Psoas muscle (tissue), 8 donors: ENCODE data around the gene OOSP4B. TPM values are rescaled to one million over a fixed set of nuclear protein-coding genes. Genes with fewer than 3 reads are reported as not detected.
"Not testable (repeated sequence)": the region's sequence is repeated elsewhere in the genome, so short reads cannot be mapped to it uniquely, and the experiment has no call there.

Experiments
- ATAC-seq, 4 donors: fragments of 200-7000 bp; cut with Tn5 transposase; one replicate each; pipeline ENCODE4 v1.9.1; 2020; ENCODE audit warnings: moderate library complexity in 3 of 4, mild to moderate bottlenecking in 2 of 4
- DNase-seq, 2 donors: peaks; one replicate each; pipeline ENCODE4 v3.0.0-alpha.2; 2020
- H3K27ac ChIP-seq: fragments of 200-600 bp; one replicate; pipeline ENCODE4 v1.8.0; 2022
- H3K27me3 ChIP-seq, 3 donors: fragments of 200-600 bp in 1 of 3; one replicate each; pipeline versions ENCODE4 v1.6.1 to v1.8.0; 2013 to 2022; ENCODE audit warnings: low read length in 2 of 3, mild to moderate bottlenecking in 2 of 3, moderate library complexity in 1 of 3; ENCODE audit not compliant: insufficient read depth in 3 of 3
- H3K36me3 ChIP-seq, 2 donors: fragments of 200-600 bp in 1 of 2; one replicate each; pipeline versions ENCODE4 v1.6.1 to v1.8.0; 2013 to 2022; ENCODE audit warnings: low read depth in 1 of 2, mild to moderate bottlenecking in 1 of 2, moderate library complexity in 1 of 2; ENCODE audit not compliant: insufficient read depth in 1 of 2
- H3K4me1 ChIP-seq: fragments of 200-600 bp; one replicate; pipeline ENCODE4 v1.8.0; 2022
- H3K4me3 ChIP-seq: fragments of 200-600 bp; one replicate; pipeline ENCODE4 v1.8.0; 2022; ENCODE audit warnings: mild to moderate bottlenecking
- H3K9me3 ChIP-seq: fragments of 200-600 bp; one replicate; pipeline ENCODE4 v1.8.0; 2022
- WGBS, 3 donors: extraction: QIAGEN DNeasy Blood & Tissue Kit; methylation state at CpG; one replicate each; pipeline versions ENCODE4 v1.1.6 to v1.1.7; 2013; 5-methylcytosine and 5-hydroxymethylcytosine counted together
- intact Hi-C, 2 donors: fragments of 100-400 bp; cut with DNase I; formaldehyde crosslinking; loops; one replicate each; pipeline versions ENCODE4 v1.11.0 to v1.14.2; 2022
- polyA plus RNA-seq, 3 donors: library from polyadenylated mRNA; stranded (reverse); fragments of 200-250 nt; gene quantifications; one replicate each; pipeline ENCODE4 v1.2.3, GENCODE V29; 2013
- total RNA-seq, 4 donors: library from RNA; stranded (reverse); fragmentation: NEBNext Ultra II Directional in 2 of 4; extraction: Animal tissue kit (Norgen Biotek cat#: 25700) in 2 of 4; gene quantifications; one replicate each; pipeline versions ENCODE4 v1.2.1 to v1.2.4, GENCODE V29; 2021 to 2023
- TF ChIP-seq, protein P1 (sequence below): fragments of 200-600 bp; IDR thresholded peaks from one replicate; pipeline ENCODE4 v1.8.0; 2022; ENCODE audit warnings: antibody characterized with exemption
- donor health status: healthy with polysubstance abuse.
- donor health status: DM: no; HTN: no; CAD: no; lungs with moderate emphysema.
- donor health status: Bipolar disorder and iron deficiency.
- donor health status: healthy.
- donor health status: DM: yes; HTN: yes; CAD: no.
- donor health status: DM: no; HTN: no; CAD: no.
- donor health status: DM: no; HTN: no; CAD: no.
- donor health status: DM: yes; HTN: yes; CAD: no.

OOSP4B gene
- total and polyA plus RNA-seq, 7 donors = not detected

DNA sequence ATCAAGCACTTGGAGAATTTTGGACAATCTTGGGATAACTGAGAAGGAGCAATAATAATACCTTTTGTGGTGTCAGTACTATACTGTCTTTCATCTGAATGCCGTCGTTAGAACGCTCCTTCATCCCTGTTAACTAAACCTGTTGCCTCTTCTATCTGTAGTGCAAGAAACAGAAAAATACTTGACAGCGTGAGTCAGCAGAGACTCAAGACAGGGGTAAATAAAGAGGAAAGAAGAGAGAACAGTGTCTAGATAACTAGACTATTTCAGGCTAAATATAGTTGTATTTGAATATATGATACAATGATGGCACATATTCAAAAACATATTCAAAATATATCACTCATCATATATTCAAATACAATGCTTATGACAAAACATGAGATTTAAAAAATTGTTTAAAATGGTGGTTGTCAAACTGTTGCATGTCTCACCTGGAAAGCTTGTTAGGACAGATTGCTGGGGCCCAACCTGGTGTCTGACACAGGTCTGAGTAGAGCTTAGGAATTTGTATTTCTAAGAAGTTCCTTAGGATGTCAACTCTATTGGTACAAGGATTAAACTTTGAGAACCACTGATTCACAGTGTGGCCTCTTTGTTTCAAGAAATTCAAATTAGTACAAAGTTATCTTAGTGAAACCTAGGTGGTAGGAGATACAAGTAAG is 35.7 kb upstream of the OOSP4B start:
- intact Hi-C loops = no loop called here
- ATAC-seq = no peak
- DNase-seq = no peak
- no peak overlapping the region for H3K27ac ChIP-seq
- no peak overlapping the region for H3K4me3 ChIP-seq
- TF ChIP-seq, protein P1, sequence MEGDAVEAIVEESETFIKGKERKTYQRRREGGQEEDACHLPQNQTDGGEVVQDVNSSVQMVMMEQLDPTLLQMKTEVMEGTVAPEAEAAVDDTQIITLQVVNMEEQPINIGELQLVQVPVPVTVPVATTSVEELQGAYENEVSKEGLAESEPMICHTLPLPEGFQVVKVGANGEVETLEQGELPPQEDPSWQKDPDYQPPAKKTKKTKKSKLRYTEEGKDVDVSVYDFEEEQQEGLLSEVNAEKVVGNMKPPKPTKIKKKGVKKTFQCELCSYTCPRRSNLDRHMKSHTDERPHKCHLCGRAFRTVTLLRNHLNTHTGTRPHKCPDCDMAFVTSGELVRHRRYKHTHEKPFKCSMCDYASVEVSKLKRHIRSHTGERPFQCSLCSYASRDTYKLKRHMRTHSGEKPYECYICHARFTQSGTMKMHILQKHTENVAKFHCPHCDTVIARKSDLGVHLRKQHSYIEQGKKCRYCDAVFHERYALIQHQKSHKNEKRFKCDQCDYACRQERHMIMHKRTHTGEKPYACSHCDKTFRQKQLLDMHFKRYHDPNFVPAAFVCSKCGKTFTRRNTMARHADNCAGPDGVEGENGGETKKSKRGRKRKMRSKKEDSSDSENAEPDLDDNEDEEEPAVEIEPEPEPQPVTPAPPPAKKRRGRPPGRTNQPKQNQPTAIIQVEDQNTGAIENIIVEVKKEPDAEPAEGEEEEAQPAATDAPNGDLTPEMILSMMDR = no peak
- H3K9me3 ChIP-seq = no peaks in the 10 kb centered on the region
- H3K4me1 ChIP-seq = no peaks in the 10 kb centered on the region
- 91 to 96% (median 92%) methylated on average over 4 of the region's 4 CpGs for WGBS, 3 donors
- no peaks in the 10 kb centered on the region for H3K36me3 ChIP-seq
- H3K27me3 ChIP-seq = no peaks in the 10 kb centered on the region

DNA sequence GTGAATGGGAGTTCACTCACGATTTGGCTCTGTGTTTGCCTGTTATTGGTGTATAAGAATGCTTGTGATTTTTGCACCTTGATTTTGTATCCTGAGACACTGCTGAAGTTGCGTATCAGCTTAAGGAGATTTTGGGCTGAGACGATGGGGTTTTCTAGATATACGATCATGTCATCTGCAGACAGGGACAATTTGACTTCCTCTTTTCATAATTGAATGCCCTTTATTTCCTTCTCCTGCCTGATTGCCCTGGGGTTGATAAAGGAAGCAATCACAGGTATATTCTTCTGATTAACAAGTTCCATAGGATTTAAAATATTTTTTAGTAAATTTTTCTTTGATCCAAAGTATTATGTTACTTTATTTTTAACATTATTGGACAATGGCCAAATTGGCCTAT is 34.9 kb upstream of the OOSP4B start:
- H3K4me1 ChIP-seq, H3K4me3 ChIP-seq, DNase-seq, H3K36me3 ChIP-seq, intact Hi-C loops, H3K27ac ChIP-seq, H3K9me3 ChIP-seq, H3K27me3 ChIP-seq, ATAC-seq: not testable (repeated sequence)
- 61 to 76% (median 66%) methylated on average over 4 of the region's 4 CpGs for WGBS, 3 donors

DNA sequence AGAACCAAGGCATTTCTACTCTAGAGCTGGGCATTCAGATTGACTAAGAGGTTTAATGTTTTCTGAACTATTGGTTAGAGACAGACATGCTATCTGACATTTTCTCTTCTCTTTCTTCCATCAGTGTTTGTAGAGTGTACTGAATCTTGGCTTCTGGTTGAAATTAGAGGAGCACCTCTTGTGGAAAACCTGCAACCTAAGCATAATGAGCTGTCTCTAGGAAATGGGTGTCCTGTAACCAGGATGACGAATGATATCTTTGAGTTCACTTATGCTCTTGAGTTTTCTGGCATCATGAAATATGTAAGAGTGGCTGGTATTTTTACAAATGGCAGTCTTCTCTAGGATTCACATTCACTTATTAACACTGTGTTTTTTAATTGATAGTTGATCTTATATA is 33.8 kb upstream of the OOSP4B start:
- no peak for DNase-seq
- Histone ChIP-seq H3K27ac (no peak overlapping the region), H3K36me3 (no peaks in the 10 kb centered on the region), H3K27me3 (no peaks in the 10 kb centered on the region), H3K4me3 (no peak overlapping the region), H3K9me3 (no peaks in the 10 kb centered on the region), H3K4me1 (no peaks in the 10 kb centered on the region)
- no peak for ATAC-seq
- intact Hi-C loops = no loop called here
- WGBS, 3 donors = 70 to 83% (median 78%) methylated on average over 1 of the region's 1 CpG
- TF ChIP-seq, protein P1 = no peak

DNA sequence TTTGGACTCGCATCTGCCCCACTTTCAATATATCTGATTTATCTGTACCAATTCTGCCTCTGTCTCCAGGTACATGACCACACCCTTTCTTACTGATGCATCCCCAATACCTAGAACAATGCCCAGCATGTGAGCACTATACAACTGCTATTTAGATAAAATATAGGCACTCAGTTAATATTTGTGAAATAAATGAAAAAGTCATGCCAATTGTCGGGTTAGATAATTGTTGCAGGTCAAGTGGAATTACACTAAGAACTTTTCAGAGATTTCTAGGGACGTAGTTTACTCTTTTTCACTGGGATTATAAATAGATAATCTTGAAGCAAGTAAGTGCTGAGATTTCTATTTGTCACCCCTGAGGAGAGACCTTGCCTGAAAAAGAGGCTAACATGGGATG is 32.6 kb upstream of the OOSP4B start:
- intact Hi-C loops = no loop called here

DNA sequence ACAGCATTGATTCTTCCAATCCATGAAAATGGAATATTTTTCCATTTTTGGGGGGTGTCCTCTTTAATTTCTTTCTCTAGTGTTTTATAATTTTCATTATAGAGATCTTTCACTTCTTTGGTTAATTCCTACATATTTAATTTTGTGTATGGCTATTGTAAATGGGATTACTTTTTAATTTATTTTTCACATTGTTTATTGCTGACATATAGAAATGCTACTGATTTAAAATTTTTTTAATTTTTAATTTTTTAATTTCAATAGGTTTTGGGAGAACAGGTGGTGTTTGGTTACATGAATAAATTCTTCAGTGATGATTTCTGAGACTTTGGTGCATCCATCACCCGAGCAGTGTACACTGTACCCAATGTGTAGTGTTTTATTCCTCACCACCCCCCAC is 26.6 kb upstream of the OOSP4B start:
- WGBS, 3 donors = 67 to 72% (median 71%) methylated on average over 1 of the region's 1 CpG
- Histone ChIP-seq H3K27ac (no peak overlapping the region), H3K4me1 (no peaks in the 10 kb centered on the region), H3K4me3 (no peak overlapping the region), H3K27me3 (no peaks in the 10 kb centered on the region), H3K9me3 (peaks cover 9% of the 10 kb centered on the region), H3K36me3 (no peaks in the 10 kb centered on the region)
- no peak for ATAC-seq
- DNase-seq = no peak
- TF ChIP-seq, protein P1 = no peak
- intact Hi-C loops = no loop called here

More for the DNA sequence above, 32.6 kb upstream of the OOSP4B start:
- no peaks in the 10 kb centered on the region for H3K36me3 ChIP-seq
- H3K27me3 ChIP-seq = no peaks in the 10 kb centered on the region
- H3K9me3 ChIP-seq = no peaks in the 10 kb centered on the region
- WGBS, 3 donors = 83 to 84% (median 83%) methylated on average over 3 of the region's 3 CpGs
- H3K4me3 ChIP-seq = no peak overlapping the region
- H3K4me1 ChIP-seq = no peaks in the 10 kb centered on the region
- DNase-seq (no peak), ATAC-seq (no peak)
- H3K27ac ChIP-seq = no peak overlapping the region
- TF ChIP-seq, protein P1 = no peak
